MG63 (cell line): ENCODE data around the gene NTRK3. TPM values are rescaled to one million over a fixed set of nuclear protein-coding genes. Genes with fewer than 3 reads are reported as not detected.
A peak's percentile ranks its signal among the peaks of the same experiment; 100 is the strongest.

ENCODE experiments used
- DNase-seq: peaks from one replicate; pipeline ENCODE4 v3.0.0-alpha.2; 2020
- H3K27me3 ChIP-seq: fragments of 250-450 bp; sonication (Bioruptor Pico); 2 replicates; pipeline ENCODE4 v1.5.1; 2020; ENCODE audit warnings: mild to moderate bottlenecking, moderate library complexity
- H3K36me3 ChIP-seq: fragments of 250-450 bp; sonication (Bioruptor Pico); 2 replicates; pipeline ENCODE4 v1.5.1; 2020; ENCODE audit warnings: mild to moderate bottlenecking, moderate library complexity
- H3K4me3 ChIP-seq: fragments of 250-450 bp; sonication (Bioruptor Pico); 2 replicates; pipeline ENCODE4 v1.5.1; 2020; ENCODE audit warnings: mild to moderate bottlenecking, moderate library complexity
- H3K9me3 ChIP-seq: fragments of 250-450 bp; sonication (Bioruptor Pico); 2 replicates; pipeline ENCODE4 v1.5.1; 2020; ENCODE audit warnings: mild to moderate bottlenecking, moderate library complexity
- total RNA-seq: library from RNA; depleted of rRNA; stranded (reverse); fragments of >200 nt; shearing (Covaris generic); gene quantifications from 2 replicates; pipeline ENCODE4 v1.2.3, GENCODE V29; 2014; ENCODE audit warnings: low replicate concordance

The NTRK3 gene
- total RNA-seq, 1 experiment from 2014 or later: 4.0 TPM

DNA sequence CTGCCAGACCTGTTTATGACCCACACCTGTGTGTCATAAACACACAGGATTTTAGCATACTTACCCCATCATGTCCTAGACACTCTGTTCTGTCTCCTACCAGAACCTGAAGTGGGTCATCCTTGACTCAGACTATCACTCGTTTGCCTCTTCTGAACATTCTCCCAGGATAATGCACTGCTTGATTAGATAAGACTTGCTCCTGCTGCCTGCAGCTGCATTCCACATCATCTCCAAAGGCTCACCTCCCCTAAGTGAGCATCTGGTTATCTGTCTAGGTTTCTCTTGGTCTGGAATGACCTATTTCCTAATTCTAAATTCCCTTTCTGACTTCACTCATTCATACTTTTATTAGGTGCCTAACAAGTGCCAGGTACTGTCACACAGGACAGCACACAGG is 332.1 kb downstream of the NTRK3 start:
- H3K9me3 ChIP-seq: no peaks in the 10 kb centered on the region
- DNase-seq: no peak
- H3K27me3 ChIP-seq: no peaks in the 10 kb centered on the region
- no peaks in the 10 kb centered on the region for H3K36me3 ChIP-seq
- no peak overlapping the region for H3K4me3 ChIP-seq

GRCh38 chr15:87919064-87919463 is 337.5 kb downstream of the NTRK3 start:
- Histone ChIP-seq H3K36me3 (no peaks in the 10 kb centered on the region), H3K9me3 (no peaks in the 10 kb centered on the region), H3K4me3 (no peak overlapping the region), H3K27me3 (no peaks in the 10 kb centered on the region)
- DNase-seq: no peak

- Histone ChIP-seq H3K36me3 (no peaks in the 10 kb centered on the region), H3K4me3 (no peak overlapping the region), H3K9me3 (no peaks in the 10 kb centered on the region), H3K27me3 (no peaks in the 10 kb centered on the region)
- no peak for DNase-seq
Observed at GRCh38 chr15:87917480-87917879, 339.1 kb downstream of the NTRK3 start.

DNA sequence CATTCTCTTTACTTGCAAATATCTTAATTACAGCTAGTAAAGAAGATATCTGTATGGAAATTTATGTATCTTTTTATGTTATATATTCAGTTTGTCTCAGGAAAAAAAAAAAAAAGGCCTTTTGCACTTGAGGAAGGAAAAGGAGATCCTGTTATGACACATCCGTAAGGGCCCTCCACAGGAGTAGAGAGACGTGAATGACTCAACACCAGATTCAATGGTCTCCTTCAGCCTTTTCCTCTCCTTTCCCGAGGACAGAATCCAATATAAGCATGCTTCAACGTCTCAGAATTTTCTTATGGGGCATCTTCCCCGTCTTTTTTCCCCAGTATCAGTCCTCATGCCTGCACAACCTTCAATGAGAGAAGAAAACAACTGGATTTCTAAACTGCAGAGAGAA is 340.3 kb downstream of the NTRK3 start:
- no peak for DNase-seq
- no peaks in the 10 kb centered on the region for H3K36me3 ChIP-seq
- H3K9me3 ChIP-seq: no peaks in the 10 kb centered on the region
- no peaks in the 10 kb centered on the region for H3K27me3 ChIP-seq
- H3K4me3 ChIP-seq: no peak overlapping the region

- Histone ChIP-seq H3K4me3 (no peak overlapping the region), H3K36me3 (no peaks in the 10 kb centered on the region), H3K9me3 (no peaks in the 10 kb centered on the region), H3K27me3 (no peaks in the 10 kb centered on the region)
- no peak for DNase-seq
Observed at GRCh38 chr15:87910301-87910700, 346.2 kb downstream of the NTRK3 start.

GRCh38 chr15:87907676-87908446 is 348.7 kb downstream of the NTRK3 start:
- Histone ChIP-seq H3K9me3 (no peaks in the 10 kb centered on the region), H3K27me3 (no peaks in the 10 kb centered on the region), H3K36me3 (no peaks in the 10 kb centered on the region), H3K4me3 (no peak overlapping the region)
- DNase-seq: no peak

- Histone ChIP-seq H3K27me3 (no peaks in the 10 kb centered on the region), H3K4me3 (no peak overlapping the region), H3K9me3 (no peaks in the 10 kb centered on the region), H3K36me3 (no peaks in the 10 kb centered on the region)
- DNase-seq: no peak
Observed at GRCh38 chr15:87906444-87906843, 350.1 kb downstream of the NTRK3 start.

GRCh38 chr15:87902772-87903426 is 353.6 kb downstream of the NTRK3 start:
- DNase-seq: no peak
- H3K9me3 ChIP-seq: no peaks in the 10 kb centered on the region
- H3K4me3 ChIP-seq: no peak overlapping the region
- H3K27me3 ChIP-seq: no peaks in the 10 kb centered on the region
- no peaks in the 10 kb centered on the region for H3K36me3 ChIP-seq

GRCh38 chr15:87901926-87902690 is 354.4 kb downstream of the NTRK3 start:
- no peak for DNase-seq
- no peaks in the 10 kb centered on the region for H3K36me3 ChIP-seq
- H3K27me3 ChIP-seq: no peaks in the 10 kb centered on the region
- no peak overlapping the region for H3K4me3 ChIP-seq
- H3K9me3 ChIP-seq: no peaks in the 10 kb centered on the region

DNA sequence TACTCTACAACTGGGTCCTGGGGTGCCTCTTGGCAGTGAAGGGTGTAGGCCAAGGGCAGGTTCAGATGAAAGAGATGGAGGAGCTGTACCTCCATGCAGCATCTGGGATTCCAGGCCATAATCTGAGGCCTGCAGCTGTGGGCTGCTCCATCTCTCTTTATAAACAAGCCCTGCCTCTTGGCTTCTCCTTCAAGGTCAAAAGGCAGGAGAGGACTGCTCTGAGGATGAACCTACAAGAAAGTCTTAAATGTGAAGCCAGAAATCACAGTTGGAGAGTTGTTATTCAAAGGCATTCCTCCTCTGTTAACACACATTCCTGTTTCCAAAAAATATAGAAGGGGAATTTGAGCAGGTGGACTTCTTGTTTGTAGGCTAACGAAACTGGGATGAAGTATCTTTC is 355.5 kb downstream of the NTRK3 start:
- no peaks in the 10 kb centered on the region for H3K27me3 ChIP-seq
- no peaks in the 10 kb centered on the region for H3K36me3 ChIP-seq
- H3K9me3 ChIP-seq: no peaks in the 10 kb centered on the region
- no peak overlapping the region for H3K4me3 ChIP-seq
- DNase-seq: no peak

DNA sequence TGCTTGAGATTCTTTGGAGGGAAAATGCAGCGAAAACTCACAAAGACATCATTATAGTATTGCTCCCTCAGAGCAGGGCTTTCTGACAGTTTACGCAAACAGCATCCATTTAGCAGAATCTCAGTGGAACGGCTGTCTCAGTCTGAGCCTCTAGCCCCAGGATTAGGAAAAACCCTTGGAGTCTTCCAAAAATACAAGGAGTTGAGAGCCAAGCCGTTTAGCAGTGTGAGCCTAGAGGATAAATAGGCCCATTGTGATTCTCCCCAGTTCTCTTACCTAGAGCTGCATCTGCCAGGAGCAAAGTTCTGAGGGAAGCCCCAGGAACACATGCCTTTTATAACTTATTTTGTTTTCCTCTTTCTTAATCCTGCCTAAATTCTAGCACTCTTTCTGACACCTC is 359.6 kb downstream of the NTRK3 start:
- H3K36me3 ChIP-seq: no peaks in the 10 kb centered on the region
- H3K27me3 ChIP-seq: no peaks in the 10 kb centered on the region
- no peak for DNase-seq
- no peaks in the 10 kb centered on the region for H3K9me3 ChIP-seq
- no peak overlapping the region for H3K4me3 ChIP-seq

- DNase-seq: no peak
- no peaks in the 10 kb centered on the region for H3K9me3 ChIP-seq
- no peaks in the 10 kb centered on the region for H3K27me3 ChIP-seq
- no peaks in the 10 kb centered on the region for H3K36me3 ChIP-seq
- H3K4me3 ChIP-seq: no peak overlapping the region
Observed at GRCh38 chr15:87887177-87887576, 369.4 kb downstream of the NTRK3 start.

- no peaks in the 10 kb centered on the region for H3K27me3 ChIP-seq
- no peak for DNase-seq
- no peaks in the 10 kb centered on the region for H3K36me3 ChIP-seq
- H3K9me3 ChIP-seq: no peaks in the 10 kb centered on the region
- H3K4me3 ChIP-seq: no peak overlapping the region
Observed at GRCh38 chr15:87881026-87881425, 375.5 kb downstream of the NTRK3 start.

- H3K4me3 ChIP-seq: no peak overlapping the region
Observed at GRCh38 chr15:87877822-87878542, 378.6 kb downstream of the NTRK3 start.

GRCh38 chr15:87877114-87877810 is 379.3 kb downstream of the NTRK3 start:
- no peak overlapping the region for H3K4me3 ChIP-seq
- H3K9me3 ChIP-seq: no peaks in the 10 kb centered on the region
- H3K36me3 ChIP-seq: no peaks in the 10 kb centered on the region
- H3K27me3 ChIP-seq: no peaks in the 10 kb centered on the region
- DNase-seq: peak; percentile 12

More at GRCh38 chr15:87877822-87878542, 378.6 kb downstream of the NTRK3 start:
- Histone ChIP-seq H3K27me3 (no peaks in the 10 kb centered on the region), H3K36me3 (no peaks in the 10 kb centered on the region), H3K9me3 (no peaks in the 10 kb centered on the region)
- no peak for DNase-seq

DNA sequence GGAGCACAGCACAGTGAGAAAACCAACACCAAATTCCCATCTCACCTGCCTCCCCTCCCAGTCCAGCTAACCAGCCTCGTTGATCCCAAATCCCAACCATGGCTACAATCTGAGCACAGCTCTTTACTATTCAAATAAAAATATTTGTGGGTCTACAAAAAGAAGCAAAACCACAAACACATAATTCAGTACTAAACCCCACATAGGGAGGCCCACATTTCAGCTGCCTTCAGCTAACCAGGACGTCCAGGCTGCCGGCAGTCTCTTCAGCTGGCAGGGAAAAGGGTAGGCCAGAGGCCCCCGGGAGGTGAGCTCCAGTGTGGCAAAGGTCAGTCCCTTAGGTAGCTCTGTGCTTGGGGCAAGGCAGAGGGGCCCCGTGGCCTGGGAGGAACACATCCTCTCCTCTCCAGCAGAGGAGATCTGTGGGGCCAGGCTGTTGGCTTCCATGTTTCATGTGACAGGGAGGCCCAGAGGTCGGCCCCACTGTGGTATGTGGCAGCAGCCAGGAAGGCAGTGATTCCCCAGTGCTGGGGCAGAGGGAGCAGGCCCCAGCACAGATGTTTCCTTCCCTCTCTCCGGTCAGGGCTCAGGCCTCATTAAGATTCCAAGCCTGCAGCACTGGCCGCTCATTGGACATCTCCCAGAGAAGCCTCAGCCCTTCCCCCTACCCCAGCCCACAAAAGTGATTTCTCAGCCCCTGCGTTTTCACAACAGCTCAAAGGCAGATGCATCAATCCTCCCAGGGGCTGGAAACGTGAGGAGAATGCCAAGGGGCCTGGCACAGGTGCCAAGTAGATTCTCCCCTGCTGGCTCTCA is 381.4 kb downstream of the NTRK3 start:
- Histone ChIP-seq H3K36me3 (no peaks in the 10 kb centered on the region), H3K4me3 (no peak overlapping the region)
- DNase-seq: no peak

More for the DNA sequence above, 381.4 kb downstream of the NTRK3 start:
- H3K27me3 ChIP-seq: no peaks in the 10 kb centered on the region
- H3K9me3 ChIP-seq: no peaks in the 10 kb centered on the region
